ENCODE measurements around the gene PPP1R1B. TPM values are rescaled to one million over a fixed set of nuclear protein-coding genes. Genes with fewer than 3 reads are reported as not detected.

Gene PPP1R1B
- total and polyA plus RNA-seq, 9 of the 15 experiments (the other 6 are each of a cell fraction or from before 2014, with no cell fraction given), result 0.07 to 0.18 (median 0.10) TPM; not detected in 4

DNA sequence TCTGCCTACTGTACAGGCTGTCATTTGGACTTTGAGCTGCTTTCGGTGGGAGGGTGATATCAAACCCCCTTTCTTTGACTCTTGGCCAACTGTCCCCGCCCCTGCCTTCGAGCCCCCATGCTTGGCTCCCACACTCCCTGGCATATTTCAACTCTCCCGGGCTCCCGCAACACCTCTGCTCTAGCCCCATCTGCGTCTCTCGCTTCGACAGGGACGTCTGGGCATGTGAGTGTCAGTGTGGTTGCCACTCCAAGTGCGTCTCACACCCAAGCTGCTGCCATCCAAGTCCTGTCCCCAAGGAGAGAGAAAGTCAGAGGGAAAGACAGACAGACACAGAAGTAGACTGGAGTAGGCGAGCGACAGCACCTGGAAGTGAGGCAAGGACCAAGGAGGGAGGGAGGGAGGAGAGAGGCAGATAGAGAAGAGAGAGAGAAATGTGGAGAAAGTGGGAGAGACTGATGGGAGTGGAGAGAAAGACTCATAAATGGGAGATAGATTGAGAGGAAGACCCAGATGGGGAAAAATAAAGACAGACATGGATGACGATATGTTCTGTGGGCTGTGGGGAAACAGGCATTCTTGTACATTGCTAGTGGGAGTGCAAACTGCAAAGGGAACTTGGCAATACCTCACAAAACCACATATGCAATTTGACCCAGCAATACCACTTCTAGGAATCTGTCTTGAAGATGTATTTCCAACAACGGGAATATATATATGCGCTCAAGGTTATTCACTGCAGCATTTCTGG lies 22.0 kb downstream of the PPP1R1B start:
- H3K4me2 ChIP-seq (ENCODE audit: insufficient read depth, low read length), result no peak overlapping the region
- ChIA-PET CTCF (ENCODE audit: low intra/inter-chr PET ratio) (no interaction called here), POLR2A (interaction anchor here (0.6 to 2.5 kb wide), 3 partner anchors 16 to 96 kb away, joined by 3 to 11 read pairs (median 3); partner anchors contain the start of genes PNMT and TCAP)
- TF ChIP-seq ZNF75A (CRISPR knock-in tag; IDR thresholded peaks at IDR 0.05) (0 out of 2 replicates have a peak, but pooled peaks have one; percentile 22), ZBED1 (IDR thresholded peaks at IDR 0.05) (no peak), ZNF217 (CRISPR knock-in tag; IDR thresholded peaks at IDR 0.05) (no peak), MCM2 (IDR thresholded peaks at IDR 0.05; ENCODE audit: low read depth) (no peak), ZNF551 (CRISPR knock-in tag; IDR thresholded peaks at IDR 0.05) (no peak), OTX1 (CRISPR knock-in tag; IDR thresholded peaks at IDR 0.05) (peak; percentile 71; the same call in 1 of the 2 replicates), LARP7 (IDR thresholded peaks at IDR 0.05) (no peak)
- TF ChIP-seq, protein P1, sequence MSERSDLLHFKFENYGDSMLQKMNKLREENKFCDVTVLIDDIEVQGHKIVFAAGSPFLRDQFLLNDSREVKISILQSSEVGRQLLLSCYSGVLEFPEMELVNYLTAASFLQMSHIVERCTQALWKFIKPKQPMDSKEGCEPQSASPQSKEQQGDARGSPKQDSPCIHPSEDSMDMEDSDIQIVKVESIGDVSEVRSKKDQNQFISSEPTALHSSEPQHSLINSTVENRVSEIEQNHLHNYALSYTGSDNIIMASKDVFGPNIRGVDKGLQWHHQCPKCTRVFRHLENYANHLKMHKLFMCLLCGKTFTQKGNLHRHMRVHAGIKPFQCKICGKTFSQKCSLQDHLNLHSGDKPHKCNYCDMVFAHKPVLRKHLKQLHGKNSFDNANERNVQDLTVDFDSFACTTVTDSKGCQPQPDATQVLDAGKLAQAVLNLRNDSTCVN (CRISPR knock-in tag; IDR thresholded peaks at IDR 0.05), result peak; percentile 36; the same call in 1 of the 2 replicates
- H3K9me1 ChIP-seq (ENCODE audit: control insufficient read depth, insufficient read depth, low read length), result no peaks in the 10 kb centered on the region
- ATAC-seq (no peak), FAIRE-seq (peak; percentile 26), DNase-seq (ENCODE audit: extremely low read depth in 1 of 4, low spot score in 3 of 4) (no peak)
- in situ Hi-C loops (cut with MboI), result no loop called here
- H3K9me3 ChIP-seq (replicated peaks; ENCODE audit: control insufficient read depth, insufficient read depth, low read depth, low read length), result no peaks in the 10 kb centered on the region
- H2AFZ ChIP-seq (ENCODE audit: low read depth, low read length), result no peak overlapping the region
- intact Hi-C loops (cut with micrococcal nuclease), result no loop called here
- H3K9ac ChIP-seq (ENCODE audit: insufficient read depth in 1 of 2, low read depth in 2 of 2, low read length in 2 of 2), result peak overlapping the region; percentile 1 to 80; a peak in 2 of 4 replicates
- peaks cover 69% of the 10 kb centered on the region for H3K79me2 ChIP-seq (ENCODE audit: control insufficient read depth, insufficient read depth, low read length)
- BruUV-seq (replicated peaks), result no TSS peak
- H3K4me1 ChIP-seq (replicated peaks in 1 of 2; ENCODE audit: control insufficient read depth in 2 of 2, insufficient read depth in 2 of 2, low read length in 2 of 2), result peaks cover 61 to 68% of the 10 kb centered on the region in 2 experiments
- peak overlapping the region; percentile 88 for H3K27ac ChIP-seq (ENCODE audit: extremely low read depth, low read depth, low read length)
- WGBS (ENCODE audit: insufficient coverage, low coverage, missing lambda C conversion rate), result 71% methylated on average over 14 of the region's 15 CpGs
- peaks cover 7% of the 10 kb centered on the region for H3K36me3 ChIP-seq (ENCODE audit: control insufficient read depth, insufficient read depth, low read length)
- no peak overlapping the region for H3K4me3 ChIP-seq
- H4K20me1 ChIP-seq (replicated peaks; ENCODE audit: control insufficient read depth, insufficient read depth, low read length), result 0 out of 2 replicates have a peak, but pooled peaks cover 4% of the 10 kb centered on the region
- H3K27me3 ChIP-seq (ENCODE audit: control insufficient read depth in 2 of 2, insufficient read depth in 2 of 2, low read length in 2 of 2), result no peaks in the 10 kb centered on the region
